GM12875 (cell line): ENCODE measurements around the gene CHRD.

Experiments
- H3K4me3 ChIP-seq: one replicate; pipeline ENCODE4 v1.5.1; 2011; ENCODE audit warnings: low read depth, low read length, control low read depth
- TF ChIP-seq, protein P1 (sequence below): IDR thresholded peaks from 2 replicates; pipeline ENCODE4 v1.5.1; 2011; ENCODE audit warnings: low read depth, mild to moderate bottlenecking, control low read depth, inconsistent platforms, low read length, moderate library complexity, borderline replicate concordance; ENCODE audit not compliant: insufficient read depth

The CHRD gene

DNA sequence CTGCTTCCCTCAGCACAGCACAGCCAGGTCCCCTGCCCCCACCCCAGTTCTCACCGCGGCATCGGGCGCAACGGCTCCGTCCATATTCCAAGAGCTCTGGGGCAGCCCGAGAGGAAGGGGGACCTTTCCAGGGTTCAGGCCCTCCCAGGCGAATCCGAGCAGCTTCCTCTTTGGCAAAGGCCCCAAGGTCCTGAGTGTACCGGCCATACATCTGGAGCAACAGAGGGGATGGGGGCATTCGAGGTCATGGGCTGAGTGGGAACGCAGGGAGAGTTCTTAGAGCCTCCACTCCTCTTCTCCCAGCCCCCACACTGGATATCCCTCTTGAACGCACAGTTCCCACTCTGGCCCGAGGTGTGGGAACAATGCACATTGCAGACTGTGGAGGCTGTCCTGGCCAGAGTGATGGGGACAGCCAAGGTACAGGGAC is 20.9 kb upstream of the CHRD start:
- no peak overlapping the region for H3K4me3 ChIP-seq
- TF ChIP-seq, protein P1, sequence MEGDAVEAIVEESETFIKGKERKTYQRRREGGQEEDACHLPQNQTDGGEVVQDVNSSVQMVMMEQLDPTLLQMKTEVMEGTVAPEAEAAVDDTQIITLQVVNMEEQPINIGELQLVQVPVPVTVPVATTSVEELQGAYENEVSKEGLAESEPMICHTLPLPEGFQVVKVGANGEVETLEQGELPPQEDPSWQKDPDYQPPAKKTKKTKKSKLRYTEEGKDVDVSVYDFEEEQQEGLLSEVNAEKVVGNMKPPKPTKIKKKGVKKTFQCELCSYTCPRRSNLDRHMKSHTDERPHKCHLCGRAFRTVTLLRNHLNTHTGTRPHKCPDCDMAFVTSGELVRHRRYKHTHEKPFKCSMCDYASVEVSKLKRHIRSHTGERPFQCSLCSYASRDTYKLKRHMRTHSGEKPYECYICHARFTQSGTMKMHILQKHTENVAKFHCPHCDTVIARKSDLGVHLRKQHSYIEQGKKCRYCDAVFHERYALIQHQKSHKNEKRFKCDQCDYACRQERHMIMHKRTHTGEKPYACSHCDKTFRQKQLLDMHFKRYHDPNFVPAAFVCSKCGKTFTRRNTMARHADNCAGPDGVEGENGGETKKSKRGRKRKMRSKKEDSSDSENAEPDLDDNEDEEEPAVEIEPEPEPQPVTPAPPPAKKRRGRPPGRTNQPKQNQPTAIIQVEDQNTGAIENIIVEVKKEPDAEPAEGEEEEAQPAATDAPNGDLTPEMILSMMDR = no peak

DNA sequence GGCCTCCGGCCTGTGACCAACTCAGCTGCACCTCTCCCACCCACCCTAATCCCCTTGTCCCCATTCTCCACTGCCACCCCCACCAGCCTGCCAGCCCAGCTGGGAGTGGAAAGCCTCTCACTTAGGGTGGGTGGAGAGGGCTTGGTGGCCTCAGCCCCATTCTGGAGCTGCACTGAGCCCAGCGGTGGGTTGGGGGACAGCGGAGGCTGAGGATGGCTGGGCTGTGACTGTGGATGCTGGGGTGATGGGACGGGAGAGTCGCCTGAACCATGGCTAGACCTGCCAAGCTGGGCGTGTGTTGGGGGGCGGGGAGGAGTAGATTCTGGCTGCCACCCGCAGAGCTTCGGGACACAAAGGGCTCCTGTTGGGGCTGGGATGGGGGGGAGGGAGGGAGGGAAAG is 20.2 kb upstream of the CHRD start:
- TF ChIP-seq, protein P1 = no peak
- no peak overlapping the region for H3K4me3 ChIP-seq

DNA sequence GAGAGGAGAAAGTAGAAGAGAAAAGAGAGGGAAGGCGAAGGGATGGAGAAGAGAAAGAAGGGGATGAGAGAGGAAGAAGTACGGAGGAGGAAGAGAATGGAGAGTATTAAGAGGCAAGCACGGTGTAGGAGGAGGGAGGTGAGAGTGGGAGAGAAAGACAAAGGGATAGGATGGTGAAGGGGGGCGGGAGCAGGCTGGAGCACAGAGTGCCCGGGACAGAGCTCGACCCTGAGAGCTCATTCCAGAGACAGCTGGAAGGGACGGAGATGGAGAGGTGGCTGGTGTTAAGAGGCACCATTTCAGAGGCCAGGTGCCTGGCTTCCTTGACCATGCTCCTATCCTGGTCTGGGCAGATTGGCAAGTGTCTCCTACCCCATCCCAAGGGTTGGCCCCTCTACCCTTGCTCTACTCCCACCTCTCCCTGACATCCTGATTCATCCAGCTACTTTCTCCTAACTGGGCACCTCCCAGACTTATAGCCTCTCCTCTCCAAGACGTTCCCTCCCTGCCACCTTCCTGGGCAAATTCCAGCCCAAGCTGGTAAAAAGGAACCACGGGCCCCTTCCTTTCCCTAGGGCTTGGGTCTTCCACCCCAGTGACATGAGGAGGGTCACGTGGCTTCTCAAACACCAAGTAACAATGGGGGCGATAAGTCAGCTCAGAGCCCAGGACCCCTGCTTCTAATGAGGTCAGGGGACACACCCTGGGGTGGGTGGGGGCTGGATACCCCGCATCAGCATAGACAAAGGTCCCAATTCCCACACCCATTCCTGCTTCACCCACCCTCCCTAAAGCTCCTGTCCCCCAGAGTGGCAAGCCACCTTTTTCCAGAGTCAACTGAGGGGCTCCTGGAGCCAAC is 19.6 kb upstream of the CHRD start:
- H3K4me3 ChIP-seq = no peak overlapping the region
- TF ChIP-seq, protein P1 = no peak

DNA sequence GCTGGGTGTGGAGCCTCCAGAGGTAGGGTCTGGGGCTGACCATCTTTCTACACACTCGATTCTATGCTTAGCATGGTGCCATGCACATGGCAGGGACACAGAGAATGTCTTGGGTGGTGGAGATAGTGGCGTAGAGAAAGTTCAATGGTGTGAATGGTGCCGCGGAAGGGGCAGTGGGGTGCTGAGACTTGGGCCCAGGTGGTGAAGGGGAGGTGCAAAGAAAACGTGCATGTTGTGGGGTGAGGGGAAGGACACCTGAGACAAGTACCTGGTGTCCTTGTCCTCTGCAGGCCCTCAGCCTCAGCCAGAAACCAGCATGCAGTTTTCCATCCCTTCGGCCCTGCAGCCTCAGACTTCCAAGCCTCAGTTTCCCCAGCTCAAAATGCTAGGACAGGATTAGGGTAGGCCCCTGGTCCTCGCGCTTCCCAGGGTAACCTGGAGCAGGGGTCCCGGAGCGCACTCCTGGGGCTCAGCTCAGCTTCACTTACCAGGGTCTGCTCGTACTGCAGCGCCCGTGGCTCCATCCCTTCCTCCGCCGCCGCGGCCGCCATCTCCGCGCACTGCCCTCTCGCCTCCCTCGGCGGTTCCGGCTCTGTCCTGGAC is 18.8 kb upstream of the CHRD start:
- H3K4me3 ChIP-seq = peak overlapping the region; percentile 87
- TF ChIP-seq, protein P1 = no peak

DNA sequence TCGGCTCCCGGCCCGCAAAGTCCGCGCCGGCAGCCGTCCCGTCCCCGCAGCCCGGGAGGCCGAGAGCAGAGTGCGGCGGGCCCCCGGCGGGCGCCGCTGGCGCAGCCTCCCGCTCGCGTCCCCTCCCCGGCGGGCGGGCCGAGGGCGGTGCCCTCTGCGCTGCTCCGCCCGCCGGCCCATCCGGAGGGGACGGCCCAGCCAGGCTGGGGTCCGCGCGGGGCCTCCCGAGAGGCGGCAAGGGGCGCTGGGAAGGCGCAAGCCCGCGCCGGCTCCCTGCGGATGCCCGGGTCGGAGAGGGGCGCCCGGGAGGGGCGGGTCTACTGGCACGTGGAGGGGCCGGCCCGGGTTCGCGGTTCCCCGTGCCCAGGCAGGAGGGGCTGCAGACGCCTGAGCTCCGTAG is 18.3 kb upstream of the CHRD start, which contains the start of the genes CLCN2 and POLR2H:
Gene CLCN2, minus strand, starts transcription at position 74 of the 400 bp plus-strand sequence. CDS start 126 bp downstream, outside the sequence.
Gene POLR2H, plus strand, starts transcription at position 179 of the 400 bp plus-strand sequence. CDS start 1,783 bp downstream, outside the sequence.
- TF ChIP-seq, protein P1 = no peak
- peak within 1 kb of the TSS; percentile 87 for H3K4me3 ChIP-seq

DNA sequence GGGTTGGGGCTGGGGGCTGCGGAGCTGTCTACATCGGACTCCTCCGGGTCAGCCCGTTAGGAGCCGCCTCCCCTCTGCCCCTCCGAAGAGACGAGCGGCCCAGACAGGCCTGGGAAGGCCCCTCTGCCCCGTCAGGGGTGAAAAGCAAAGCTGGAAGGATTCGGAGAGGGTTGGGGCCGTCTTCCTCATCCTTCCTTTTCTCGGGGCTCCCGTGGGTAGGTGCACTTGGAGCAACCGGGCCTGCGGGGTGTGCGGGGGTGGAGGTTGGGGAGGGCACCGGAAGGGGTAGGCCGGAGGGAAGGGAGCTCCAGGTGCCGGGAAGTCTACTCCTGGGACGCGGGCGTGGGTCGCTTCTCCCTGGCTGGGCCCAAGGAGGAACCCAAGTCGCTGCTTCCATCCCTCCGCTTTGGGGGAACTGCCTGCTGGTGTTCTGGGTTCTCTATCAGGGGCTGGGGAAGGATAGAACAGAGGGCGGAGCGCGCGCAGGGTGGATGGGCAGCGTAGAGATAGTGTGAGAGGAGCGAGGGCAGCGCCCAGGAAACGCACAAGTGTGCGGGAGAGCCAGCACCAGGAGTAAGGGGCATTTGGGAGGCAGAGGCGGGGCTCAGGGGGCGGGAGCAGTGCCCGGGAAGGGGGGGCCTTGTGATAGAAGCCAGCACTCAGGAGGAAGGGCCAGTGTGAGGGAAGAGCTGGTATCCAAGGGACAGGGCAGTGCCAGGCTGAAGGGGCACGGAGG is 17.8 kb upstream of the CHRD start:
- TF ChIP-seq, protein P1 = no peak

More for the DNA sequence above, 17.8 kb upstream of the CHRD start:
- peak overlapping the region; percentile 87 for H3K4me3 ChIP-seq
